ENCODE measurements around the gene PNO1. TPM values are rescaled to one million over a fixed set of nuclear protein-coding genes. Genes with fewer than 3 reads are reported as not detected.
"Not testable (repeated sequence)": the region's sequence is repeated elsewhere in the genome, so short reads cannot be mapped to it uniquely, and the experiment has no call there.

Gene PNO1
- 10 to 100 TPM; 17.2 to 33.2 (median 19.5) TPM for polyA plus RNA-seq (ENCODE audit: low read depth in 6 of 6)

GRCh38 chr2:68157402-68158133 is at the start of gene PNO1:
Gene PNO1, plus strand, starts transcription at chr2:68157888. Its CDS starts 47 bp downstream, at chr2:68157935.
- peak within 1 kb of the TSS; percentile 92 to 100 (median 98) for H3K4me3 Mint-ChIP-seq
- H3K27me3 Mint-ChIP-seq, result no peaks in the 10 kb centered on the region
- H3K27ac Mint-ChIP-seq, result peak within 1 kb of the TSS; percentile 98 to 100 (median 100)
- H3K4me1 Mint-ChIP-seq, result peaks cover 33 to 60% (median 36%) of the 10 kb centered on the region in 3 donors
- no peaks in the 10 kb centered on the region for H3K9me3 Mint-ChIP-seq
- peak; percentile 97 for DNase-seq
- peaks cover 14 to 16% of the 10 kb centered on the region in 2 donors for H3K36me3 Mint-ChIP-seq
- peak; percentile 89 to 90 for ATAC-seq (ENCODE audit: low read depth in 2 of 2)

GRCh38 chr2:68108120-68108519 is 49.6 kb upstream of the PNO1 start:
- H3K36me3 Mint-ChIP-seq, result peaks cover 15% of the 10 kb centered on the region in 2 donors
- ATAC-seq (ENCODE audit: low read depth in 2 of 2) (no peak), DNase-seq (no peak)
- no peak overlapping the region for H3K4me3 Mint-ChIP-seq
- H3K27me3 Mint-ChIP-seq, result no peaks in the 10 kb centered on the region
- H3K4me1 Mint-ChIP-seq, result no peaks in the 10 kb centered on the region
- H3K27ac Mint-ChIP-seq, result no peak overlapping the region
- H3K9me3 Mint-ChIP-seq, result peaks cover 10 to 34% (median 20%) of the 10 kb centered on the region in 7 donors

GRCh38 chr2:68110102-68110501 is 47.6 kb upstream of the PNO1 start:
- H3K36me3 Mint-ChIP-seq, result peaks cover 15% of the 10 kb centered on the region in 2 donors
- peaks cover 0 to 3% (median 0%) of the 10 kb centered on the region in 3 donors for H3K4me1 Mint-ChIP-seq
- no peak overlapping the region for H3K27ac Mint-ChIP-seq
- H3K9me3 Mint-ChIP-seq, result peaks cover 7 to 22% (median 16%) of the 10 kb centered on the region in 7 donors
- no peak for DNase-seq
- ATAC-seq (ENCODE audit: low read depth in 2 of 2), result peak in 1 of 2 donors; percentile 53
- no peak overlapping the region for H3K4me3 Mint-ChIP-seq
- H3K27me3 Mint-ChIP-seq, result peaks cover 0 to 5% (median 4%) of the 10 kb centered on the region in 3 donors

- Mint-ChIP-seq H3K27ac (peak overlapping the region in 1 of 6 donors; percentile 52), H3K4me1 (peaks cover 2 to 12% (median 7%) of the 10 kb centered on the region in 3 donors), H3K27me3 (peaks cover 0 to 7% (median 6%) of the 10 kb centered on the region in 3 donors), H3K9me3 (no peaks in the 10 kb centered on the region), H3K36me3 (no peaks in the 10 kb centered on the region), H3K4me3 (no peak overlapping the region)
- ATAC-seq (ENCODE audit: low read depth in 2 of 2) (no peak), DNase-seq (no peak)
Observed at GRCh38 chr2:68115965-68116364, 41.7 kb upstream of the PNO1 start.

- H3K27me3 Mint-ChIP-seq; ATAC-seq (ENCODE audit: low read depth in 2 of 2); H3K4me3 Mint-ChIP-seq; H3K9me3 Mint-ChIP-seq; H3K27ac Mint-ChIP-seq; DNase-seq; H3K36me3 Mint-ChIP-seq: not testable (repeated sequence)
- H3K4me1 Mint-ChIP-seq, result peaks cover 18 to 27% (median 22%) of the 10 kb centered on the region in 3 donors
Observed at GRCh38 chr2:68117922-68118321, 39.8 kb upstream of the PNO1 start.

GRCh38 chr2:68118816-68119215 is 38.9 kb upstream of the PNO1 start:
- H3K9me3 Mint-ChIP-seq, result no peaks in the 10 kb centered on the region
- DNase-seq, result no peak
- H3K4me3 Mint-ChIP-seq, result no peak overlapping the region
- ATAC-seq (ENCODE audit: low read depth in 2 of 2), result no peak
- H3K27ac Mint-ChIP-seq, result peak overlapping the region in 3 of 6 donors; percentile 29 to 58 (median 37)
- peaks cover 18 to 31% (median 22%) of the 10 kb centered on the region in 3 donors for H3K4me1 Mint-ChIP-seq
- H3K27me3 Mint-ChIP-seq, result peaks cover 0 to 7% (median 6%) of the 10 kb centered on the region in 3 donors
- no peaks in the 10 kb centered on the region for H3K36me3 Mint-ChIP-seq

GRCh38 chr2:68119504-68119903 is 38.2 kb upstream of the PNO1 start:
- ATAC-seq (ENCODE audit: low read depth in 2 of 2), result no peak
- peak overlapping the region in 2 of 8 donors; percentile 9 to 10 for H3K4me3 Mint-ChIP-seq
- H3K4me1 Mint-ChIP-seq, result peaks cover 18 to 31% (median 22%) of the 10 kb centered on the region in 3 donors
- peak overlapping the region in 1 of 6 donors; percentile 85 for H3K27ac Mint-ChIP-seq
- H3K27me3 Mint-ChIP-seq, result peaks cover 0 to 7% (median 6%) of the 10 kb centered on the region in 3 donors
- no peak for DNase-seq
- no peaks in the 10 kb centered on the region for H3K9me3 Mint-ChIP-seq
- no peaks in the 10 kb centered on the region for H3K36me3 Mint-ChIP-seq

- Mint-ChIP-seq H3K27ac (peak overlapping the region; percentile 28 to 92 (median 78)), H3K4me3 (peak overlapping the region in 7 of 8 donors; percentile 56 to 82 (median 79)), H3K9me3 (no peaks in the 10 kb centered on the region), H3K27me3 (no peaks in the 10 kb centered on the region), H3K4me1 (peaks cover 19 to 37% (median 20%) of the 10 kb centered on the region in 3 donors), H3K36me3 (no peaks in the 10 kb centered on the region)
- ATAC-seq (ENCODE audit: low read depth in 2 of 2) (peak in 1 of 2 donors; percentile 31), DNase-seq (peak; percentile 60)
Observed at GRCh38 chr2:68121873-68122679, 35.6 kb upstream of the PNO1 start.

- no peak for DNase-seq
- H3K36me3 Mint-ChIP-seq, result no peaks in the 10 kb centered on the region
- peaks cover 24 to 42% (median 25%) of the 10 kb centered on the region in 3 donors for H3K4me1 Mint-ChIP-seq
- no peaks in the 10 kb centered on the region for H3K9me3 Mint-ChIP-seq
- no peaks in the 10 kb centered on the region for H3K27me3 Mint-ChIP-seq
- H3K4me3 Mint-ChIP-seq, result peak overlapping the region in 6 of 8 donors; percentile 30 to 81 (median 76)
- ATAC-seq (ENCODE audit: low read depth in 2 of 2), result no peak
- H3K27ac Mint-ChIP-seq, result peak overlapping the region in 3 of 6 donors; percentile 39 to 85 (median 78)
Observed at GRCh38 chr2:68122680-68122964, 35.1 kb upstream of the PNO1 start.

GRCh38 chr2:68124321-68124720 is 33.4 kb upstream of the PNO1 start:
- no peak overlapping the region for H3K4me3 Mint-ChIP-seq
- no peaks in the 10 kb centered on the region for H3K9me3 Mint-ChIP-seq
- peaks cover 29 to 51% (median 34%) of the 10 kb centered on the region in 3 donors for H3K4me1 Mint-ChIP-seq
- H3K27ac Mint-ChIP-seq, result peak overlapping the region in 1 of 6 donors; percentile 20
- no peaks in the 10 kb centered on the region for H3K27me3 Mint-ChIP-seq
- DNase-seq (no peak), ATAC-seq (ENCODE audit: low read depth in 2 of 2) (no peak)
- no peaks in the 10 kb centered on the region for H3K36me3 Mint-ChIP-seq

- ATAC-seq (ENCODE audit: low read depth in 2 of 2) (no peak), DNase-seq (no peak)
- peaks cover 28 to 45% (median 33%) of the 10 kb centered on the region in 3 donors for H3K4me1 Mint-ChIP-seq
- H3K27ac Mint-ChIP-seq, result no peak overlapping the region
- no peaks in the 10 kb centered on the region for H3K27me3 Mint-ChIP-seq
- no peaks in the 10 kb centered on the region for H3K9me3 Mint-ChIP-seq
- H3K36me3 Mint-ChIP-seq, result no peaks in the 10 kb centered on the region
- H3K4me3 Mint-ChIP-seq, result no peak overlapping the region
Observed at GRCh38 chr2:68125821-68126220, 31.9 kb upstream of the PNO1 start.

GRCh38 chr2:68126561-68126960 is 31.1 kb upstream of the PNO1 start:
- Mint-ChIP-seq H3K36me3 (peaks cover 0 to 1% of the 10 kb centered on the region in 2 donors), H3K9me3 (no peaks in the 10 kb centered on the region), H3K27me3 (no peaks in the 10 kb centered on the region), H3K4me3 (no peak overlapping the region), H3K4me1 (peaks cover 21 to 37% (median 26%) of the 10 kb centered on the region in 3 donors), H3K27ac (no peak overlapping the region)
- ATAC-seq (ENCODE audit: low read depth in 2 of 2) (no peak), DNase-seq (no peak)

- H3K36me3 Mint-ChIP-seq, result peaks cover 1 to 10% of the 10 kb centered on the region in 2 donors
- no peaks in the 10 kb centered on the region for H3K9me3 Mint-ChIP-seq
- DNase-seq (peak; percentile 10), ATAC-seq (ENCODE audit: low read depth in 2 of 2) (peak; percentile 82)
- H3K4me3 Mint-ChIP-seq, result peak overlapping the region in 6 of 8 donors; percentile 13 to 66 (median 26)
- H3K27ac Mint-ChIP-seq, result peak overlapping the region in 5 of 6 donors; percentile 22 to 64 (median 29)
- H3K4me1 Mint-ChIP-seq, result peaks cover 17 to 27% (median 17%) of the 10 kb centered on the region in 3 donors
- no peaks in the 10 kb centered on the region for H3K27me3 Mint-ChIP-seq
Observed at GRCh38 chr2:68127358-68128242, 30.1 kb upstream of the PNO1 start.
